Stimulated activated CD8-positive, alpha-beta memory T cell treated with anti-CD3 and anti-CD28 coated beads, Interleukin-7, amount 100 ng/mL, for 1 hour (primary cell): Measurements from ENCODE around the gene STON2.
"Not testable (repeated sequence)": the region's sequence is repeated elsewhere in the genome, so short reads cannot be mapped to it uniquely, and the experiment has no call there.

Experiments used
- DNase-seq, 2 donors: peaks; one replicate each; pipeline ENCODE4 v3.0.0-alpha.2; 2020; ENCODE audit warnings: low read depth in 2 of 2

The STON2 gene

DNA sequence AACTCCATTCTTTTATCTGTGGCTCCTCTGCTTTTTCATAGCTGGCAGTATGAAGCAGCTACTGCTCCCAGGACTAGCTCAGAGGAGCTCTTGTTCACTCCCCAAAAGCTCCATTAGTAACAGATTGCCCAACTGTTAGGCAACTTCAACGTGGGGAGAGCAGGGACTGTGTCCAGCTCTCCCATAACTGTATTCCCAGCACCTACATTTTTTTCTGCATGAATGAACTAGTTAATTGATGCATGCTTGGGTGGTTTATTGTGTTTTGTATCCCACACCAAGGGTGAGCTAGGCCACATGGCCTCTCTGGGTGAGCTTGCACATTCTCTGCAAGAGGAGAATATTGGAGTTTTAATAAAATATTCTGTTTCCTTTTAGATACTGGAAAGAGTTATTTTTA, 15.2 kb downstream of the STON2 start:
- DNase-seq, result no peak

DNA sequence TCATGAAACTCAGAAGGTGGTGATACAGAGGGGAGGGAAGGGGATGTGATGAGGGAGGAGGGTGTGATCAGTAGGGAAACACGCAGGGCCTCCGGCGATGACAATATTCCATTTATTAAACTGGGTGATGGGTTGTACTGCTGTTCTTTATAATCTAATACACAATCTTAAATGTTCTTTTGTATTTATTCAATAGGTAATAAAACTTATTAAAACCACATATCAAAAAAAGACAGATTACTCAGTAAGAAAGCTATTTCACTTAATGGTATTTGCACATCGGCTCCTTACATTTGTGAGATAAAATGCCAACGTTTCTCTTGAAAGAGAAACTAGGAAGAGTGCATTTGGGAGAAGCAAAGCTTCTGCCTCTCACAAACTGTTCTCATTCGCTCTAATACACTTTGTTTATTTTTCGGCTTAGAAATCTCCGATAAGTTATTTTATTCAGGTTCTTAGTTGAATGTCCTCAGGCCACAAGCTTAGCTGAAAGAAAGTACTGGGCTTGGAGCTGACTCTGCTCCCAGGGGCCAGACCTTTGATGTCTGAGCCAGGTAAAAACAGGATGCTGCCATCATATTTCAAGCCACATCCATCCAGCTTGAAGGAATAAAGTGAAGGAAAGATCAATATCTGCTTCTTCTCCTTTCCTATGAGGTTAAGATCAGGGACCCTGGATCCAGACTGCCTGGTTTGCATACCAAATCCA, 17.5 kb downstream of the STON2 start:
- no peak for DNase-seq

DNA sequence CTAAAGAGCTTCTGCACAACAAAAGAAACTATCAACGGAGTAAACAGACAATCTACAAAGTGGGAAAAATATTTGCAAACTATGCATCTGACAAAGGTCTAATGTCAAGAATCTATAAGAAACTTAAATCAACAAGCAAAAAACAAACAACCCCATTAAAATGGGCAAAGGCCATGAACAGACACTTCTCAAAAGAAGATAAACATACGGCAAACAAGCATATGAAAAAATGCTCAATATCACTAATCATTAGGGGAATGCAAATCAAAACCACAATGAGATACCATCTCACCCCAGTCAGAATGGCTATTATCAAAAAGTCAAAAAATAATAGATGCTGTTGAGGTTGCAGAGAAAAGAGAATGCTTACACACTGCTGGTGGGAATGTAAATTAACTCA, 20.1 kb downstream of the STON2 start:
- DNase-seq, result not testable (repeated sequence)

- DNase-seq, result no peak
These were observed 28.3 kb downstream of the STON2 start for GRCh38 chr14:81371802-81372201.

GRCh38 chr14:81367563-81367962, 32.6 kb downstream of the STON2 start:
- no peak for DNase-seq

GRCh38 chr14:81366884-81367283, 33.2 kb downstream of the STON2 start:
- DNase-seq, result no peak

GRCh38 chr14:81366214-81366613, 33.9 kb downstream of the STON2 start:
- DNase-seq, result no peak

GRCh38 chr14:81363746-81364378, 36.3 kb downstream of the STON2 start:
- DNase-seq, result no peak

DNA sequence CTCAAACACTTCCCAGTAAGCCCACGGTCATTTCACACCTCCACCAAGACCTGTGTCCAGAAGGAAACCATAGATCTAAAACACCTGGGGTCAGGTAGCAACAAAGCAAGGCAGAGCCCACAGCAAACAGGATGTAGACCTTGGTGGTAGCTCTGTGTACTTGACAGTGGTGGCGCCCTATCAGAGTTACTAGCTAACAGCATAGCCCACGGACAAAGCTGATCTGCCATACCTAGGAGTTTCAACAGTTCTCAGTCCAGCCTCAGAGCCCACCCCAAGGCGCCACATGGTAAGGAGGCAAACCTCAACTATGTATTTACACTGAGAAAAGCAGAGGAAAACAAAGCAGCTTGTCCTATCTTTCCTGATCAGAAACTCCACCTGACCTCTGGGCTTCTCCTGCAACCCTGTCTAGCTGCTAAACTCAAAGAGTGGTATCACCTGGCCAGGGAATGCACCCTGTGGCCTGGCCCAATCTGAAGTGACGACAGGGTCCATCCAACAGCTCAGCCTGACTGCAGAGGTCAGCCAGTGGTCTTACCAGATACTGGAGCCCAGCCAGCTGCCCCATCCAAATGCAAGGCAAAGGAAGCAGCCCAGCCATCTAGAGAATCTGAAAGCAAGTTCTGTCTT, 46.3 kb downstream of the STON2 start:
- DNase-seq, result no peak

- DNase-seq, result no peak
These were observed 47.7 kb downstream of the STON2 start for GRCh38 chr14:81352413-81352812.

GRCh38 chr14:81351205-81351604, 48.9 kb downstream of the STON2 start:
- no peak for DNase-seq

DNA sequence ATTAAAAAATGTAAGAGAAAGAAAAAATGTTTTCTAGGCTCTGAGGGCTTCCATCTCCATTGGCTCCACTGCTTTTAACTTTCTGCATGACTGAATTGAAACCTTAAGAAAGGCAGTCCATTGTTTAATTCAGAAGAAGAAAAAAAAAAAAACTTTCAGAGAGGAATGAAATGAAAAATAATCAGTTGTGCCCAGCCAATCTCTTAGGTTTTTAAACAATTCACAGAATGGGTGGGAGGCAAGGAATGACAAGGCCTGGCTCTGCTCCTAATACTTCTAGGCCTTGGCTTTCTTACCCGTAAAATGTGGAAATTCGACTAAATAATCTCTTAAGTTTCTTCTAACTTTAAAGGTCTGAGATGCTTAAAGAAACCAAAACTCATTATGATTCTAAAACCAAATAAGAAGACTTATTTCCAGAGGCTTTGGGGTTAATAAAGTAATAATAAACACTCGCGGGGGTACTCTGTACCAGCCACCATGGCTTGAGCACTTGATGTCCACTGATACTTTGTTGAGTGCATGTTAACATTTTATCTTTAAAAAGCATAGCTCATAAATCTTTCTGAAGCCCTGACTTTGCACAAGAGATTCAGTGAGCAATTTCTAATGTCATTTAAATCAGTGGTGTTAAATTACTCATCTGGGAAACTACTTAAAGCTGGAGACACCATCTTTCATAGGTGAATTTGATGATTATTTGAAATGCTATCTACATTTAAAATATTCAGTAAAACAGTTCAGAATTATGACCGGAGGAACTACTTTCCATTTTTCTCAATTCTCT, 49.6 kb downstream of the STON2 start:
- no peak for DNase-seq

DNA sequence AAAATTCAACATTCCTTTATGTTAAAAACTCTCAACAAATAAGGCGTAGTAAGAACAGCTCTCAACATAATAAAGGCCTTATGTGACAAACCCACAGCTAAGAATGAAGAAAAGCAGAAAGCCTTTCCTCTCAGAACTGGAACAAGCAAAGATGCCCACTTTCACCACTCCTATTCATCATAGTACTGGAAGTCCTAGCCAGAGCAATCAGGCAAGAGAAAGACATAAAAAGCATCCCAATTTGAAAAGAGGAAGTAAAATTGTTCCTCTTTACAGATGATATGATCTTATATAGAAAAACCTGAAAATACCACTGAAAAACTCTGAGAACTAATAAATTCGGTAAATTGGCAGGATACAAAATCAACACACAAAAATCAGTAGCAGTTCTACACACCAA, 52.1 kb downstream of the STON2 start:
- DNase-seq, result no peak

DNA sequence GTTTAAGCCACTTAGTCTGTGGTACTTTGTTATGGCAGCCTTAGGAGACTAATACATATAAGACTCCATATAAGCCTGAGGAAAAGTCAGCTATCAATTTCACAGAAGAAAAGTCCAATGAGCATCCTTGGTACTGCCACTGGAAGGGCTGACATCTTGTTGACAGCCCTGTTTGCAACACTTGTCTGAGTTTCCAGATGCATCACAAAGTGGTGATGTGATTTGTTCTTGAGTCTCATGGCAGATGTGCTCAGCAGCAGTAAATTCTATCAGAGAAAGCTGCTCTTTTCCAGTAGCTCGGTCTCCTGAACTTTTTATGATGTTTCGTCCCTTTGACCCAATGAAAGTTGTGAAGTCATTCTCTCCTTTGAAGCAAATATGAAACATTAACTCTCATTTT, 54.3 kb downstream of the STON2 start:
- no peak for DNase-seq

GRCh38 chr14:81344481-81345160, 55.5 kb downstream of the STON2 start:
- DNase-seq, result no peak

- DNase-seq, result no peak
These were observed 56.4 kb downstream of the STON2 start for GRCh38 chr14:81343701-81344100.

GRCh38 chr14:81342850-81343580, 57.1 kb downstream of the STON2 start:
- no peak for DNase-seq

DNA sequence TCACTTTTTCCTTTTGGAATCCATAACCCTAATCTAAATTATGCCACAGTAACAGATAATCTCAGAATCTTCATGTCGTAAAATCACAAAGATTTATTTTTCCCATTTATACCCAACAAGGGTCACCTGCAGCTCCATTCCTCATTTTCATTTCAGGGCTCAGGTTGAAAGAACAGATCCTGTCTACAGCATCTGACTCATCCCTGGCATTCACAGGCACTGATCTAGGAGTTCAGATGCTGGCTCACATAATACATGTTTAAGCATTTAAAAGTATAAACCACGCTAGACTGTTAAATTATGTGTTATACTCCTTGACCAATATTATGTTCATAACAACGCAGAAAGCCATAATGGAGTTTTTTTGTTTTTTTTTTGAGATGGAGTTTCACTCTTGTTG, 58.3 kb downstream of the STON2 start:
- DNase-seq, result no peak

GRCh38 chr14:81341370-81341769, 58.8 kb downstream of the STON2 start:
- no peak for DNase-seq

DNA sequence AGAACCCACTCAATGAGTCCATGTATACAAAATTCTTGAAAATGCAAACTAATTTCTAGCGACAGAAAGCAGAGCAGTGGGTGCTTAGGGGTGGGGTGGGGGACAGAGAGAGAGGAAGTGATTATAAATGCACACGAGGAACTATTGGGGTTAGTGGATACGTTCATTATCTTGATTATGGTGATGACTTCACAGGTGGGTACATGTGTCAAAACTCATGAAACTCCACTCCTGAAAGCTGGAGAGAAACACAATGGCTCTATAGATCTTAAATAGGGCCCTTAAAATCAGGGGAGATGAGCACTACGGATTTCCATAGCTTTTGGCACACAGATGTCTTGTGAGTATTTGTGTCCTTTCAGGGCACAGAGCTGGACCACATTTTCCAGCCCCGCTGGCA, 59.9 kb downstream of the STON2 start:
- no peak for DNase-seq

- DNase-seq, result no peak
These were observed 63.1 kb downstream of the STON2 start for GRCh38 chr14:81337073-81337472.
